Breast epithelium (tissue), 4 donors: ENCODE results near the gene LRRC9. TPM values are rescaled to one million over a fixed set of nuclear protein-coding genes. Genes with fewer than 3 reads are reported as not detected.

Experiments used
- DNase-seq, 2 donors: peaks; one replicate each; pipeline ENCODE4 v3.0.0-alpha.2; 2019; ENCODE audit warnings: low spot score in 2 of 2
- H3K27ac ChIP-seq, 2 donors: fragments of 200-600 bp; sonication (generic) in 1 of 2; one replicate each; pipeline ENCODE4 v1.5.1; 2016 to 2019; ENCODE audit warnings: mild to moderate bottlenecking in 1 of 2
- H3K27me3 ChIP-seq, 2 donors: fragments of 200-600 bp; sonication (generic) in 1 of 2; one replicate each; pipeline versions ENCODE4 v1.5.1 to v1.6.0; 2017 to 2019; ENCODE audit warnings: control low read depth in 1 of 2, mild to moderate bottlenecking in 1 of 2
- H3K36me3 ChIP-seq: fragments of 200-600 bp; one replicate; pipeline ENCODE4 v1.5.1; 2019
- H3K4me1 ChIP-seq, 2 donors: fragments of 200-600 bp; sonication (generic); one replicate each; pipeline ENCODE4 v1.5.1; 2016 to 2019; ENCODE audit warnings: control low read depth in 1 of 2
- H3K4me3 ChIP-seq, 3 donors: fragments of 200-600 bp; sonication (generic); 1 replicate in 2 of 3; 2 replicates in 1 of 3; pipeline ENCODE4 v1.5.1; 2016 to 2019; ENCODE audit warnings: mild to moderate bottlenecking in 3 of 3, moderate library complexity in 2 of 3
- H3K9me3 ChIP-seq, 2 donors: fragments of 200-600 bp; sonication (generic) in 1 of 2; one replicate each; pipeline ENCODE4 v1.5.1; 2016 to 2019; ENCODE audit warnings: control low read depth in 1 of 2
- CTCF ChIP-seq, 3 donors: fragments of 450-650 bp; IDR thresholded peaks; one replicate each; pipeline ENCODE4 v1.5.1; 2016 to 2017; ENCODE audit warnings: antibody characterized with exemption in 3 of 3, mild to moderate bottlenecking in 3 of 3, moderate library complexity in 3 of 3
- POLR2A ChIP-seq: fragments of 450-650 bp; IDR thresholded peaks from one replicate; pipeline ENCODE4 v1.6.1; 2016; ENCODE audit warnings: antibody characterized with exemption, mild to moderate bottlenecking, moderate library complexity
- POLR2AphosphoS5 ChIP-seq, 3 donors: sonication (generic); formaldehyde crosslinking; IDR thresholded peaks; one replicate each; pipeline ENCODE4 v1.6.1; 2017; ENCODE audit warnings: antibody characterized with exemption in 3 of 3
- intact Hi-C: fragments of 100-400 bp; cut with DNase I; formaldehyde crosslinking; loops from one replicate; pipeline ENCODE4 v1.15.1; 2023; ENCODE audit warnings: low total_unique reads
- total RNA-seq, 3 donors: library from RNA; depleted of rRNA; stranded (reverse); fragments of >200 nt; gene quantifications; one replicate each; pipeline ENCODE4 v1.1.0, GENCODE V29; 2016

Gene LRRC9
- total RNA-seq, 3 donors from 2014 or later = 0.16 TPM; not detected in 2

- H3K9me3 ChIP-seq = no peaks in the 10 kb centered on the region
- intact Hi-C loops = no loop called here
- no peak for TF ChIP-seq POLR2AphosphoS5 (IDR thresholded peaks at IDR 0.05)
- TF ChIP-seq CTCF (IDR thresholded peaks at IDR 0.05) = no peak
- TF ChIP-seq POLR2A = no peak
- DNase-seq = no peak
- no peak overlapping the region for H3K4me3 ChIP-seq
- H3K36me3 ChIP-seq = no peaks in the 10 kb centered on the region
- H3K4me1 ChIP-seq = no peaks in the 10 kb centered on the region
- H3K27ac ChIP-seq = no peak overlapping the region
- no peaks in the 10 kb centered on the region for H3K27me3 ChIP-seq
Observed at GRCh38 chr14:60087668-60088067, 167.7 kb downstream of the LRRC9 start.

- no peak overlapping the region for H3K4me3 ChIP-seq
- TF ChIP-seq POLR2A (no peak), POLR2AphosphoS5 (IDR thresholded peaks at IDR 0.05) (no peak)
- H3K9me3 ChIP-seq = no peaks in the 10 kb centered on the region
- H3K4me1 ChIP-seq = no peaks in the 10 kb centered on the region
- no peaks in the 10 kb centered on the region for H3K27me3 ChIP-seq
- intact Hi-C loops = no loop called here
- no peaks in the 10 kb centered on the region for H3K36me3 ChIP-seq
- DNase-seq = no peak
- no peak overlapping the region for H3K27ac ChIP-seq
Observed at GRCh38 chr14:60089221-60089620, 169.3 kb downstream of the LRRC9 start.

GRCh38 chr14:60090864-60091519 lies 171.0 kb downstream of the LRRC9 start:
- Histone ChIP-seq H3K27me3 (no peaks in the 10 kb centered on the region), H3K4me1 (no peaks in the 10 kb centered on the region), H3K9me3 (no peaks in the 10 kb centered on the region), H3K4me3 (peak overlapping the region; percentile 73 to 82 (median 78)), H3K27ac (peak overlapping the region; percentile 99 to 100), H3K36me3 (no peaks in the 10 kb centered on the region)
- DNase-seq = peak in 1 of 2 donors; percentile 37
- intact Hi-C loops = no loop called here
- TF ChIP-seq POLR2AphosphoS5 (IDR thresholded peaks at IDR 0.05) = no peak
- no peak for TF ChIP-seq CTCF (IDR thresholded peaks at IDR 0.05)
- TF ChIP-seq POLR2A = no peak

GRCh38 chr14:60091550-60092525 lies 171.9 kb downstream of the LRRC9 start, which contains the start of gene PCNX4:
Gene PCNX4 (plus strand): TSS chr14:60091923. CDS start chr14:60107639, 15,716 bp downstream.
- H3K27ac ChIP-seq = peak within 1 kb of the TSS; percentile 99 to 100
- no peaks in the 10 kb centered on the region for H3K4me1 ChIP-seq
- intact Hi-C loops = no loop called here
- H3K27me3 ChIP-seq = no peaks in the 10 kb centered on the region
- peak within 1 kb of the TSS; percentile 73 to 82 (median 78) for H3K4me3 ChIP-seq
- no peaks in the 10 kb centered on the region for H3K36me3 ChIP-seq
- no peaks in the 10 kb centered on the region for H3K9me3 ChIP-seq
- DNase-seq = peak; percentile 94 to 96
- TF ChIP-seq POLR2AphosphoS5 (IDR thresholded peaks at IDR 0.05) (peak; percentile 94 to 97 (median 96)), POLR2A (peak; percentile 79), CTCF (IDR thresholded peaks at IDR 0.05) (no peak)

- intact Hi-C loops = no loop called here
- no peaks in the 10 kb centered on the region for H3K27me3 ChIP-seq
- H3K36me3 ChIP-seq = no peaks in the 10 kb centered on the region
- H3K27ac ChIP-seq = peak overlapping the region; percentile 99 to 100
- peak overlapping the region; percentile 73 to 82 (median 78) for H3K4me3 ChIP-seq
- no peak for DNase-seq
- no peaks in the 10 kb centered on the region for H3K4me1 ChIP-seq
- no peak for TF ChIP-seq CTCF (IDR thresholded peaks at IDR 0.05)
- no peak for TF ChIP-seq POLR2A
- TF ChIP-seq POLR2AphosphoS5 (IDR thresholded peaks at IDR 0.05) = no peak
- H3K9me3 ChIP-seq = no peaks in the 10 kb centered on the region
Observed at GRCh38 chr14:60092526-60092920, 172.6 kb downstream of the LRRC9 start.
